Esophagus muscularis mucosa (tissue), 4 donors: Measurements from ENCODE around the gene GRM4. TPM values are rescaled to one million over a fixed set of nuclear protein-coding genes. Genes with fewer than 3 reads are reported as not detected.

Experiments
- DNase-seq: peaks from one replicate; pipeline ENCODE4 v3.0.0-alpha.2; 2017; ENCODE audit errors: extremely low spot score
- H3K27ac ChIP-seq, 4 donors: fragments of 200-600 bp; sonication (generic); replicated peaks in 1 of 4; 1 replicate in 3 of 4; 2 replicates in 1 of 4; pipeline ENCODE4 v1.5.1; 2016 to 2019; ENCODE audit warnings: mild to moderate bottlenecking in 1 of 4
- H3K27me3 ChIP-seq, 4 donors: fragments of 200-600 bp; sonication (generic); one replicate each; pipeline versions ENCODE4 v1.5.1 to v1.6.0; 2016 to 2019
- H3K36me3 ChIP-seq, 4 donors: fragments of 200-600 bp; sonication (generic); one replicate each; pipeline ENCODE4 v1.5.1; 2016 to 2019
- H3K4me1 ChIP-seq, 4 donors: fragments of 200-600 bp; sonication (generic); one replicate each; pipeline ENCODE4 v1.5.1; 2016 to 2019
- H3K4me3 ChIP-seq, 4 donors: fragments of 200-600 bp; sonication (generic); 1 replicate in 2 of 4; 2 replicates in 2 of 4; pipeline ENCODE4 v1.5.1; 2016 to 2019; ENCODE audit warnings: mild to moderate bottlenecking in 4 of 4, moderate library complexity in 1 of 4
- H3K9me3 ChIP-seq, 4 donors: fragments of 200-600 bp; sonication (generic); 1 replicate in 3 of 4; 2 replicates in 1 of 4; pipeline ENCODE4 v1.5.1; 2016 to 2019
- EP300 ChIP-seq: sonication (generic); formaldehyde crosslinking; IDR thresholded peaks from one replicate; pipeline ENCODE4 v1.6.1; 2017; ENCODE audit warnings: antibody characterized with exemption
- POLR2A ChIP-seq: fragments of 450-650 bp; IDR thresholded peaks from one replicate; pipeline ENCODE4 v1.6.1; 2017; ENCODE audit warnings: antibody characterized with exemption, moderate library complexity, mild to moderate bottlenecking, low read depth
- POLR2AphosphoS5 ChIP-seq, 2 donors: sonication (generic); formaldehyde crosslinking; IDR thresholded peaks; one replicate each; pipeline ENCODE4 v1.6.1; 2017; ENCODE audit warnings: antibody characterized with exemption in 2 of 2
- WGBS: methylation state at CpG from one replicate; pipeline ENCODE4 v1.1.5; 2018; 5-methylcytosine and 5-hydroxymethylcytosine counted together
- intact Hi-C: fragments of 100-400 bp; cut with DNase I; formaldehyde crosslinking; loops from one replicate; pipeline ENCODE4 v1.15.1; 2023
- small RNA-seq, 3 donors: library from RNA; depleted of rRNA; stranded (forward); fragments of <200 nt; gene quantifications; one replicate each; pipeline ENCODE3, GENCODE V24; 2016
- total RNA-seq, 4 donors: library from RNA; depleted of rRNA; stranded (reverse); fragments of >200 nt; gene quantifications; one replicate each; pipeline versions ENCODE4 v1.1.0 to v1.2.1, GENCODE V29; 2016
- TF ChIP-seq, protein P1 (sequence below), 3 experiments: fragments of 200-600 bp in 2 of 3; fragments of 450-650 bp in 1 of 3; sonication (generic) in 2 of 3; IDR thresholded peaks; one replicate each; pipeline ENCODE4 v1.5.1; 2017 to 2019; ENCODE audit warnings: antibody characterized with exemption in 3 of 3, mild to moderate bottlenecking in 2 of 3, moderate library complexity in 1 of 3

The GRM4 gene
- total RNA-seq, 4 donors from 2014 or later: not detected

- Histone ChIP-seq H3K9me3 (peaks cover 0 to 15% (median 10%) of the 10 kb centered on the region in 4 donors), H3K36me3 (no peaks in the 10 kb centered on the region), H3K27me3 (peaks cover 0 to 53% (median 10%) of the 10 kb centered on the region in 4 donors), H3K27ac (no peak overlapping the region), H3K4me3 (no peak overlapping the region), H3K4me1 (no peaks in the 10 kb centered on the region)
- intact Hi-C loops: no loop called here
- TF ChIP-seq, protein P1, sequence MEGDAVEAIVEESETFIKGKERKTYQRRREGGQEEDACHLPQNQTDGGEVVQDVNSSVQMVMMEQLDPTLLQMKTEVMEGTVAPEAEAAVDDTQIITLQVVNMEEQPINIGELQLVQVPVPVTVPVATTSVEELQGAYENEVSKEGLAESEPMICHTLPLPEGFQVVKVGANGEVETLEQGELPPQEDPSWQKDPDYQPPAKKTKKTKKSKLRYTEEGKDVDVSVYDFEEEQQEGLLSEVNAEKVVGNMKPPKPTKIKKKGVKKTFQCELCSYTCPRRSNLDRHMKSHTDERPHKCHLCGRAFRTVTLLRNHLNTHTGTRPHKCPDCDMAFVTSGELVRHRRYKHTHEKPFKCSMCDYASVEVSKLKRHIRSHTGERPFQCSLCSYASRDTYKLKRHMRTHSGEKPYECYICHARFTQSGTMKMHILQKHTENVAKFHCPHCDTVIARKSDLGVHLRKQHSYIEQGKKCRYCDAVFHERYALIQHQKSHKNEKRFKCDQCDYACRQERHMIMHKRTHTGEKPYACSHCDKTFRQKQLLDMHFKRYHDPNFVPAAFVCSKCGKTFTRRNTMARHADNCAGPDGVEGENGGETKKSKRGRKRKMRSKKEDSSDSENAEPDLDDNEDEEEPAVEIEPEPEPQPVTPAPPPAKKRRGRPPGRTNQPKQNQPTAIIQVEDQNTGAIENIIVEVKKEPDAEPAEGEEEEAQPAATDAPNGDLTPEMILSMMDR (IDR thresholded peaks at IDR 0.05): no peak
- TF ChIP-seq EP300: no peak
- no peak for TF ChIP-seq POLR2A
- no peak for TF ChIP-seq POLR2AphosphoS5 (IDR thresholded peaks at IDR 0.05)
- 16% methylated on average over 42 of the region's 44 CpGs for WGBS
- DNase-seq: no peak
Measured at GRCh38 chr6:33975661-33976436, 170.0 kb downstream of the GRM4 start.

DNA sequence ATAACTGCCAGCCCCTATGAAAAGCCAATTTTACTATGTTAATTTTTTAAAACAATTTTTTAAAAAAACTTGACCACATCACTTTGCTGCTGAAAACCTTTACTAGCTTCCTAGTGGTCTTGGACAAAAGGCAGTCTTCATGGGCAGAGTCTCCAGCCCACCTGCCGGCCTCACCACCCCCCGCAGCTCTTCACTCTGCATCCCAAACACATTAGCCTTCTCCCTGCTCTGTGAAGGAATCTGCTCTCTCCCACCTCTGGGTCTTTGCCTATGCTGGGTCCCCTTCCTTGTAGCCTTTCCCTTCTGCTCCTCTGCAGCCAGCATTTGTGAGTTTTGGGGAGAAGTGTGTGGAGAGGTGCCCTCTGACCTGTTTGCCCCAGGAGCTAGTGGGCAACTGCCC, 171.4 kb downstream of the GRM4 start:
- Histone ChIP-seq H3K27ac (no peak overlapping the region), H3K27me3 (peaks cover 0 to 53% (median 10%) of the 10 kb centered on the region in 4 donors), H3K9me3 (peaks cover 0 to 15% (median 10%) of the 10 kb centered on the region in 4 donors), H3K36me3 (no peaks in the 10 kb centered on the region), H3K4me1 (no peaks in the 10 kb centered on the region), H3K4me3 (no peak overlapping the region)
- intact Hi-C loops: no loop called here
- WGBS: 44% methylated on average over 2 of the region's 2 CpGs
- TF ChIP-seq EP300 (no peak), POLR2A (no peak)
- DNase-seq: no peak

- peaks cover 0 to 15% (median 10%) of the 10 kb centered on the region in 4 donors for H3K9me3 ChIP-seq
- H3K27me3 ChIP-seq: peaks cover 0 to 55% (median 10%) of the 10 kb centered on the region in 4 donors
- 71% methylated on average over 4 of the region's 4 CpGs for WGBS
- no peaks in the 10 kb centered on the region for H3K4me1 ChIP-seq
- no peak overlapping the region for H3K27ac ChIP-seq
- intact Hi-C loops: no loop called here
- DNase-seq: no peak
- H3K36me3 ChIP-seq: no peaks in the 10 kb centered on the region
- no peak for TF ChIP-seq POLR2AphosphoS5 (IDR thresholded peaks at IDR 0.05)
- TF ChIP-seq, protein P1 (IDR thresholded peaks at IDR 0.05): no peak
- no peak for TF ChIP-seq EP300
- no peak for TF ChIP-seq POLR2A
- no peak overlapping the region for H3K4me3 ChIP-seq
Measured at GRCh38 chr6:33974030-33974429, 171.9 kb downstream of the GRM4 start.

DNA sequence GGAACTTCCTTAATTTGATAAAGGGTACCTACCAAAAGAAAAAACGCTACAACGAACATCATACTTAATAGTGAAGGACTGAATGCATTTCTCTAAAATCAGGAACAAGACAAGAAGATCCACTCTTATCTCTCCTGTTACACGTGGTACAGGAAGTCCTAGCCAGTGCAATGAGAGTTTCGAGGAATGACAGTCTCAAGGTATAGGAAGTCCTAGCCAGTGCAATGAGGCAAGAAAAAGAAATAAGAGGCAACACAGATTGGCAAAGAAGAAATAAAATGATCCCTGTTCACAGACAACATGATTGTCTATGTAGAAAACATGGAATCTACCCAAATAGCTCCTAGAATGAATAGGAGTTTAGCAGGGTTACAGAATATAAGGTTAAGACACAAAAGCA, 174.3 kb downstream of the GRM4 start:
- no peaks in the 10 kb centered on the region for H3K36me3 ChIP-seq
- WGBS: 81% methylated on average over 4 of the region's 4 CpGs
- peaks cover 0 to 61% (median 10%) of the 10 kb centered on the region in 4 donors for H3K27me3 ChIP-seq
- no peak for DNase-seq
- intact Hi-C loops: no loop called here
- peaks cover 0 to 15% (median 10%) of the 10 kb centered on the region in 4 donors for H3K9me3 ChIP-seq
- H3K27ac ChIP-seq: no peak overlapping the region
- H3K4me3 ChIP-seq: no peak overlapping the region
- H3K4me1 ChIP-seq: no peaks in the 10 kb centered on the region
- no peak for TF ChIP-seq EP300
- no peak for TF ChIP-seq POLR2AphosphoS5 (IDR thresholded peaks at IDR 0.05)
- TF ChIP-seq, protein P1 (IDR thresholded peaks at IDR 0.05): no peak
- TF ChIP-seq POLR2A: no peak

Small RNA genes lying within 50 kb of the gene (small RNA-seq; reads per million reads assigned to genes)
- gene MIR1275: 0 reads per million in 3 donors

Other genes starting within 250 kb of the GRM4 start
- gene HMGA1, start 90.8 kb upstream of the GRM4 start, total RNA-seq: 10 to 100 TPM in 3 of 4 donors, 1 to 10 TPM in 1; 8.3 to 27.2 (median 17.5) TPM
- gene SMIM29, start 102.9 kb upstream of the GRM4 start, total RNA-seq: 10 to 100 TPM; 21.2 to 26.3 (median 23.4) TPM
- 10 to 100 TPM; 37.1 to 57.2 (median 47.4) TPM for gene NUDT3, start 246.6 kb upstream of the GRM4 start, total RNA-seq